GM20000 (cell line): ENCODE results near the gene LCOR.

Experiments used
- DNase-seq: peaks from one replicate; pipeline ENCODE4 v3.0.0; 2012; ENCODE audit warnings: low spot score
- TF ChIP-seq, protein P1 (sequence below): IDR thresholded peaks from 2 replicates; pipeline ENCODE4 v1.5.1; 2012; ENCODE audit warnings: mild to moderate bottlenecking, control low read depth; ENCODE audit errors: extremely low read depth, missing control alignments

The LCOR gene

DNA sequence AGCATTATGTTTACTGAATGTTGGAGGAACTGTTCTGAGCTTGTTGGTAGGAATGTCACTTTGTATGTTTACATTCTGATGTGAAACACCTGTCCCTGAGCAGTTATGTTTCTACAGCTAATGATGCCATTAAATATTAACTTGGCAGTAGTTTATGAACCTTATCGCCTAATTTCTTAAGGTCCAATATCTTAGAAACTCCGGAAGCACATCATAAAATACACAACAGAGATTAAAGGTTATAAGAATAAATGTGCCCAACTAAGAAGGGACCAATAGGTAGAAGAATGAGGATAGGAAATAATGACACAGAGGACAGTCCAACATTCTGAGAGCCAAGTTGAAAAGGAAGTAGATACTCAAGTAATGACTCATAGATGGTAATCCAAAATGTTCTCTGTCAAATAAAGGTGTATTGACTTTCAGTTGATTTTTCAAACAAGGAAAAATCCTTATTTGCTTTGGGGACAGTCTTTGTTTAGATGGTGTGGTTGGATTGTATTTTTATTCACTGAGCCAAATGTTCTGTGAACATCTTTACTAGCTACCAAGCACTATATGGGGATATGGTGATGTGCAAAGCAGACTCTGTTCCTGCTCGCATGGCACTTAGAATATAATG is 31.9 kb downstream of the LCOR start:
- peak; percentile 31 for DNase-seq
- TF ChIP-seq, protein P1, sequence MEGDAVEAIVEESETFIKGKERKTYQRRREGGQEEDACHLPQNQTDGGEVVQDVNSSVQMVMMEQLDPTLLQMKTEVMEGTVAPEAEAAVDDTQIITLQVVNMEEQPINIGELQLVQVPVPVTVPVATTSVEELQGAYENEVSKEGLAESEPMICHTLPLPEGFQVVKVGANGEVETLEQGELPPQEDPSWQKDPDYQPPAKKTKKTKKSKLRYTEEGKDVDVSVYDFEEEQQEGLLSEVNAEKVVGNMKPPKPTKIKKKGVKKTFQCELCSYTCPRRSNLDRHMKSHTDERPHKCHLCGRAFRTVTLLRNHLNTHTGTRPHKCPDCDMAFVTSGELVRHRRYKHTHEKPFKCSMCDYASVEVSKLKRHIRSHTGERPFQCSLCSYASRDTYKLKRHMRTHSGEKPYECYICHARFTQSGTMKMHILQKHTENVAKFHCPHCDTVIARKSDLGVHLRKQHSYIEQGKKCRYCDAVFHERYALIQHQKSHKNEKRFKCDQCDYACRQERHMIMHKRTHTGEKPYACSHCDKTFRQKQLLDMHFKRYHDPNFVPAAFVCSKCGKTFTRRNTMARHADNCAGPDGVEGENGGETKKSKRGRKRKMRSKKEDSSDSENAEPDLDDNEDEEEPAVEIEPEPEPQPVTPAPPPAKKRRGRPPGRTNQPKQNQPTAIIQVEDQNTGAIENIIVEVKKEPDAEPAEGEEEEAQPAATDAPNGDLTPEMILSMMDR: no peak

DNA sequence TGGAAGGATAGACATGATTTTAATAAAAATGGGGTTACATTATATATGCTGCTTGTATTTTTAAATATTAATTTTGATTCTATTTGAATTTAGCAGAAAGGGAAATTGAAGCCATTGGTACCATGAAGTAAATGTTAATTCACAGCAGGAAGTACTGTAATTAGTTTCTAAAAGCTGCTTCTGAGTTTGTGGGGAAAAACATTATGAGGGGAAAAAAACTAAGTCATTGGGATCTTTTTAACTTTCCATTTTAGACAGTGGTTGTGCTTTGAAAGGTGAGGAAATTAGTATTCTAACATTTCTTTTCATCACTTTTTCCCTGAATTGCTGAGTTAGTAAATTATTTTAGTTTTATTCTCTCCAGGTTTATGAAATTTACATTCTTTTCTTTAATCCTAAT is 41.0 kb downstream of the LCOR start:
- DNase-seq: no peak
- TF ChIP-seq, protein P1: no peak

DNA sequence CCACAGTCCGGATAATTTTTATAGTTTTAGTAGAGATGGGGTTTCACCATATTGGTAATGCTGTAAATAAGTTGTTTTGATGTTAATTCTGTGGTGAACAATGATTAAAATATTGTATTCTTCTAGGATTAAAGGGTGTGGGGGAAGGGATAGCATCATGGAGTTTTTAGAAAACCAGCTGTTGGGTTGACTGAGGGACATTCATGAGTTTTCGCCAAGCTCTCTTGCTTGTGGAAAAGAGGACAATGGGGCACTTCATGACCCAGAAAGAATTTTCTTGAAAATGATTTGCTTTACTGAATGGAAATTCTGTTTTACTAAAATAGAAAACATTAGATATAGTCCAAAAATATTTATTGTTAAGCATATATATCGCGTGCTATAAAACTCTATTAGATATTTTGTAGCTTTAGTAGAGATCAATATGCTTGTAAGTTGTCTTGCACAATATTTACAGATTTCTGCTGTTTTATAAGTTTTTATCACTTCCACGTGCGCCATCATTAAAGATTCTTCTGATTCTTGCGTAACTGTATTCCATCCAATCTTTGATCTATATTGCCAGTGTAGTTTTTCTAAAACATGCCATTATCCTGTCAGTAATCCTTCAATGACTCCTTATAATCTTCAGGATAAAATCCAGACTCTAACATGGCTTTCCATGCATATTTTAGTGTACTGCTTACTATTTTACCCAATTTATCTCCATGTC is 41.8 kb downstream of the LCOR start:
- TF ChIP-seq, protein P1: no peak
- no peak for DNase-seq

DNA sequence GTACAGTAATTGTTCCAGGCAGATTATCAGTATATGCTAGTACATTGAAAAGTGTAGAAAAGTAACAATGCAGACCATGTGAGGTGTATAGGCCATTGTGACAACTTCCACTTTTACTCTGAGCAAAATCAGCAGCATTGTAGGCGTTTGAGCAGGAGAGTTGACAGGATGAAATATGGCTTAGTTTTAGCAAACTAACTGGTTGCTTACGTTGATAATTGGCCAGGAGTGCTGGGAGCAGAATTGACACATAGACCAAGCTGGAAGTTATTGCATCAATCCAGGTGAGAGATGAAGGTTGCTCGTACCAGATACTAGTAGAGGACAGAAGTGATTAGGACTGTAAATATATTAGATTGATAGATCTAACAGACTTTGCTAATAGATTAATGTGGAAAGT is 46.0 kb downstream of the LCOR start:
- DNase-seq: no peak

DNA sequence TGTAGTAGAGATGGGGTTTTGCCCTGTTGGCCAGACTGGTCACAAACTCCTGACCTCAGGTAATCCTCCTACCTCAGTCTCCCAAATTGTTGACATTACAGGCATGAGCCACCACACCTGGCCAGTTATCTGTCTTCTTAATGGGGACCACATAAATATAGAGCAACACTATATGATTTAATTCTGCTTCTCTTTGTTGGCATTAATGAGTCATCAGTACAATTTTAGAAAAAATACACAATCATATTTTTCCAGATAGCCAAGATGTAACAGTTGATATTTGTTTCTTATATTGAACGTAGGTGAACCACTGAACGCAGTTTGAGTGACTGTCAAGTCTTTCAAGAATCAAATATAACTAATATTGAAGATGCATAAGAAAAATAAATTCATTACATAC is 48.5 kb downstream of the LCOR start:
- DNase-seq: no peak
- TF ChIP-seq, protein P1: no peak

More for the DNA sequence above, 46.0 kb downstream of the LCOR start:
- TF ChIP-seq, protein P1: no peak

DNA sequence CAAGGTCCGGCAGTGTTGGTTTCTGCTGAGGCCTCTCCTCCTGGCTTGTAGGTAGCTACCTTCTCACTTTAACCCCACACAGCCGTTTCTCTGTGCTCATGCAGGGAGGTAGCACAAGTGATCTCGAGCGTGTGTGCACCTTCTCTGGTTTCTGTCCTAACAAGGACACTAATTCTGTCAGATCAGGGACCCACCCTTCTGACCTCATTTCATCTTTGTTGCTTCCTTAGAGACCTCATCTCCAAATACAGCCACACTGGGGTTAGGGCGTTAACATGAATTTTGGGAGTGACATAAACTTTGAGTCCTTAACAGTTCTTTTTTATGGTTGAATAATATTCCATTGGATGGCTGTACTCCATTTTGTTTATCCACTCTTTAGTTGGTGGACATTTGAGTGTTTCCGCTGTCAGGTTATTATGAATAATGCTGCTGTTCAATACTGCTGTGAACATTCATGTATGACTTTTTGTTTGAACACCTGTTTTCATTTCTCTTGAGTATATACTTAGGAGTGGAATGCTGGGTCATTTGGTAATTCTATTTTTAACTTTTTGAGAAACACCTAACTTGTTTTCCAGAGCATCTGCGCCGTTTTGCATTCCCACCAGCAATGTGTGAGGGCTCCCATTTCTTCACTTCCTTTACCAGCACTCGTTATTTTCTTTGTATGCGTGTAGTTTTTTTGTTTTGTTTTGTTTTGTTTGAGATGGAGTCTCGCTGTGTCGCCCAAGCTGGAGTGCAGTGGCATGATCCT is 57.5 kb downstream of the LCOR start:
- TF ChIP-seq, protein P1: no peak

DNA sequence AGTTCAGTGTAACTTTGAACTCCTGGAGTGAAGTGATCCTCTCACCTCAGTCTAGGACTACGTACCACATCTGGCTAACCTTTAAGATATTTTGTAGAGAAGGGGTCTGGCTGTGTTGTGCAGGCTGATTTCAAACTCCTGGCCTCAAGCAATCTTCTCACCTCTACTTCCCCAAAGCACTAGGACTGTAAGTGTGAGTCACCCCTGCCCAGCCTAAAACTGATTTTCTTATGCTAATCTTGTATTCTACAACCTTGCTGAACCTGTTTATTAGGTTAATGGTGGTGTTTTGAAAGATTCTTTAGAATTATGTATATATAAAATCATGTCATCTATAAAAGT is 58.0 kb downstream of the LCOR start:
- TF ChIP-seq, protein P1: no peak
- DNase-seq: no peak

More for the DNA sequence above, 57.5 kb downstream of the LCOR start:
- no peak for DNase-seq
